ENCODE measurements around the gene ATP13A3.

DNA sequence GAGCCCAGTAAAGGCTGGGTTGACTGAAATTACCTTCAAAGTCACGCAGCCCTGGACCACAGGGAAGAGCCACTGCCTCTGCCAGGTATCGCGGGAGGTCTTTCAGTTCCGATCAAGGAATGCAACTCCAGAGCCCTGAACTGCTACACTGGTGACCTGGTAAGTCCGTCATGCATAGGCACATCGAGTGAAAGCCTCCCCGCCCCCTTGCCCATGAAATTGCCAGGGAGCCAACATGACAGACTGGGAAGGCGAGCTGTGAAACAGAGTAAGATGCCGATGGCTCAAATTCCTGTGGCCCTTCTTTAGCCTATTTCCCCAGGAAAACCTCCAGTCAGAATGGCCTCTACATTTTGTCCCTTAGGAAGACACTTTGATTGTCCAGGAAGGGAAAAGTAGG is 85.5 kb downstream of the ATP13A3 start:
- TF ChIP-seq, protein P1, sequence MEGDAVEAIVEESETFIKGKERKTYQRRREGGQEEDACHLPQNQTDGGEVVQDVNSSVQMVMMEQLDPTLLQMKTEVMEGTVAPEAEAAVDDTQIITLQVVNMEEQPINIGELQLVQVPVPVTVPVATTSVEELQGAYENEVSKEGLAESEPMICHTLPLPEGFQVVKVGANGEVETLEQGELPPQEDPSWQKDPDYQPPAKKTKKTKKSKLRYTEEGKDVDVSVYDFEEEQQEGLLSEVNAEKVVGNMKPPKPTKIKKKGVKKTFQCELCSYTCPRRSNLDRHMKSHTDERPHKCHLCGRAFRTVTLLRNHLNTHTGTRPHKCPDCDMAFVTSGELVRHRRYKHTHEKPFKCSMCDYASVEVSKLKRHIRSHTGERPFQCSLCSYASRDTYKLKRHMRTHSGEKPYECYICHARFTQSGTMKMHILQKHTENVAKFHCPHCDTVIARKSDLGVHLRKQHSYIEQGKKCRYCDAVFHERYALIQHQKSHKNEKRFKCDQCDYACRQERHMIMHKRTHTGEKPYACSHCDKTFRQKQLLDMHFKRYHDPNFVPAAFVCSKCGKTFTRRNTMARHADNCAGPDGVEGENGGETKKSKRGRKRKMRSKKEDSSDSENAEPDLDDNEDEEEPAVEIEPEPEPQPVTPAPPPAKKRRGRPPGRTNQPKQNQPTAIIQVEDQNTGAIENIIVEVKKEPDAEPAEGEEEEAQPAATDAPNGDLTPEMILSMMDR (IDR thresholded peaks at IDR 0.05) = no peak
- TF ChIP-seq POLR2A (IDR thresholded peaks at IDR 0.05) = no peak

All from upper lobe of left lung (tissue), 4 donors.